OCI-LY1 (cell line): ENCODE measurements around the gene ITSN1.

Experiments used
- H2AFZ ChIP-seq: fragments of 200-600 bp; sonication (generic), shearing (Covaris generic); 2 replicates; pipeline ENCODE4 v1.6.0; 2014; ENCODE audit warnings: antibody characterized with exemption, mild to moderate bottlenecking, low read length
- H3F3A ChIP-seq: fragments of 200-600 bp; sonication (generic), shearing (Covaris generic); 2 replicates; pipeline ENCODE4 v1.6.0; 2014; ENCODE audit warnings: mild to moderate bottlenecking, antibody characterized with exemption, low read length, moderate library complexity; ENCODE audit not compliant: insufficient read depth
- H3K27ac ChIP-seq: fragments of 200-600 bp; sonication (generic); 2 replicates; pipeline ENCODE4 v1.5.1; 2014; ENCODE audit warnings: low read length, mixed run types, mild to moderate bottlenecking, low read depth; ENCODE audit not compliant: poor library complexity, severe bottlenecking
- H3K27me3 ChIP-seq: fragments of 200-600 bp; sonication (generic); 2 replicates; pipeline ENCODE4 v1.6.0; 2014; ENCODE audit warnings: antibody characterized with exemption, mild to moderate bottlenecking, low read length, moderate library complexity; ENCODE audit not compliant: insufficient read depth
- H3K36me3 ChIP-seq: fragments of 200-600 bp; sonication (generic); 2 replicates; pipeline ENCODE4 v1.6.1; 2014; ENCODE audit warnings: mild to moderate bottlenecking, antibody characterized with exemption, low read length, moderate library complexity, mixed read lengths; ENCODE audit not compliant: insufficient read depth
- H3K4me1 ChIP-seq: fragments of 200-600 bp; sonication (generic); 2 replicates; pipeline ENCODE4 v1.5.1; 2014; ENCODE audit warnings: mild to moderate bottlenecking, low read length, moderate library complexity; ENCODE audit not compliant: insufficient read depth, severe bottlenecking
- H3K4me2 ChIP-seq: fragments of 200-600 bp; sonication (generic), shearing (Covaris generic); 2 replicates; pipeline ENCODE4 v1.6.1; 2014; ENCODE audit warnings: low read length
- H3K4me3 ChIP-seq: fragments of 200-600 bp; sonication (generic); 2 replicates; pipeline ENCODE4 v1.5.1; 2014; ENCODE audit warnings: low read length, low read depth, mild to moderate bottlenecking, mixed read lengths; ENCODE audit not compliant: poor library complexity, severe bottlenecking
- H3K79me2 ChIP-seq: fragments of 200-600 bp; shearing (Covaris generic); 2 replicates; pipeline ENCODE4 v1.6.1; 2016; ENCODE audit warnings: mixed run types, low read length, mixed read lengths; ENCODE audit not compliant: insufficient read depth
- H3K9ac ChIP-seq: fragments of 200-600 bp; sonication (generic), shearing (Covaris generic); 2 replicates; pipeline ENCODE4 v1.6.1; 2014; ENCODE audit warnings: mild to moderate bottlenecking, low read length, mixed read lengths
- H3K9me2 ChIP-seq: fragments of 200-600 bp; sonication (generic), shearing (Covaris generic); 2 replicates; pipeline ENCODE4 v1.6.1; 2014; ENCODE audit warnings: low read depth, mild to moderate bottlenecking, low read length, mixed read lengths
- H3K9me3 ChIP-seq: fragments of 200-600 bp; shearing (Covaris generic); 2 replicates; pipeline ENCODE4 v1.6.1; 2014; ENCODE audit warnings: low read length, mixed read lengths
- H4K20me1 ChIP-seq: fragments of 200-600 bp; sonication (generic), shearing (Covaris generic); 2 replicates; pipeline ENCODE4 v1.6.0; 2016; ENCODE audit warnings: mild to moderate bottlenecking, low read length; ENCODE audit not compliant: insufficient read depth
- CTCF ChIP-seq: fragments of 200-600 bp; sonication (generic), shearing (Covaris generic); IDR thresholded peaks from 2 replicates; pipeline ENCODE4 v1.5.1; 2017; ENCODE audit warnings: mild to moderate bottlenecking, antibody characterized with exemption, low read length, moderate library complexity, mixed read lengths
- EZH2 ChIP-seq: fragments of 200-600 bp; sonication (generic), shearing (Covaris generic); IDR thresholded peaks from 2 replicates; pipeline ENCODE4 v1.8.0; 2017; ENCODE audit warnings: borderline replicate concordance, mixed run types, mild to moderate bottlenecking, antibody characterized with exemption, low read length, moderate library complexity, mixed read lengths

Gene ITSN1

DNA sequence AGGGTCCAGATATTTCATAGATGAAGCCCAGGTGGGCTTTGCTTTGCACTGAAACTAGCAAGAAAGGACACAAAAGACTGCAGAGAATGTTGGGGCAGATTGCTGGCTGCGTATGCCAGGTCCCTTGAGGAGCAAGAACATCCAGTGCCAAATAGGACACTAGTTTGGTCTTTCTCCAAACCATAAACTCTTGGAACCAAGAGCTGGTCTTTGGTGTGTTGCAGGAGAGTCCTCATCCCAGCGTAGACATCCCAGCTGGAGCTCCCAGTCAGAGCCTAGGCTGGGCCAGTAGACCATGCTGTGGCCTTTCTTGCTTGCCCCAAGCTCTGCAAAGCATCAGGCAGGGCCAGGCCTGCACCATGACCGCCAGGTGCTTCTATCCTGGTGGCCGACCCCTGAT, 185.8 kb downstream of the ITSN1 start:
- Histone ChIP-seq H3K27me3 (peaks cover 14% of the 10 kb centered on the region), H3K9me3 (0 out of 2 replicates have a peak, but pooled peaks cover 2% of the 10 kb centered on the region), H3K9ac (no peak overlapping the region), H3F3A (no peaks in the 10 kb centered on the region), H3K27ac (no peak overlapping the region), H3K4me3 (no peak overlapping the region), H3K4me1 (no peaks in the 10 kb centered on the region), H3K36me3 (no peaks in the 10 kb centered on the region; the same call in 1 of the 2 replicates), H4K20me1 (no peaks in the 10 kb centered on the region), H2AFZ (no peak overlapping the region), H3K9me2 (no peaks in the 10 kb centered on the region), H3K79me2 (no peaks in the 10 kb centered on the region), H3K4me2 (no peak overlapping the region)
- TF ChIP-seq EZH2 (no peak), CTCF (no peak)

- Histone ChIP-seq H4K20me1 (no peaks in the 10 kb centered on the region), H3K9ac (no peak overlapping the region), H3K9me3 (0 out of 2 replicates have a peak, but pooled peaks cover 2% of the 10 kb centered on the region), H3K4me1 (no peaks in the 10 kb centered on the region), H3K4me3 (no peak overlapping the region), H3K27me3 (peaks cover 14% of the 10 kb centered on the region), H3K4me2 (no peak overlapping the region), H2AFZ (no peak overlapping the region), H3K9me2 (no peaks in the 10 kb centered on the region), H3K36me3 (no peaks in the 10 kb centered on the region; the same call in 1 of the 2 replicates), H3F3A (no peaks in the 10 kb centered on the region), H3K27ac (no peak overlapping the region), H3K79me2 (no peaks in the 10 kb centered on the region)
- no peak for TF ChIP-seq EZH2
- TF ChIP-seq CTCF: no peak
Measured at GRCh38 chr21:33828577-33828976, 186.3 kb downstream of the ITSN1 start.

DNA sequence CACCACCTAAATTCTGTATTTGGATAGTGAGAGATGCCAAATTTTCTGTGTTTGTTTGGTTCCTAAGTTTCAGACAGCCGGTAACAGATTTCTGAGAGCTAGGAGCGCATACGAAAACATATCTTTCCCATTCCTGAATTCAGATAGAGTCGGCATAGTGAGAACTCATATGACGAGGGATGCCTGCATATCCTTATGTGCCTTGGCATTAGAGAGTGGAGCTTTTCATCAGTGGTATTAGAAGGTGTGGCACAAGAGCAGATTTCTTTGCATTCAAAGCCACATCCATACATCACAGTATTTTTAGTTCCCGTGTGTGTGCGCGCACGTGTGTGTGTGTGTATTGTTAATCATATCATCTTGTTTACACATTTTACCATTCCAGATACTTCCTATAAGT, 187.5 kb downstream of the ITSN1 start:
- TF ChIP-seq EZH2: no peak
- no peak for TF ChIP-seq CTCF
- Histone ChIP-seq H3K36me3 (no peaks in the 10 kb centered on the region; the same call in 1 of the 2 replicates), H4K20me1 (no peaks in the 10 kb centered on the region)

More for the DNA sequence above, 187.5 kb downstream of the ITSN1 start:
- no peaks in the 10 kb centered on the region for H3F3A ChIP-seq
- no peaks in the 10 kb centered on the region for H3K4me1 ChIP-seq
- no peak overlapping the region for H3K4me2 ChIP-seq
- 0 out of 2 replicates have a peak, but pooled peaks cover 2% of the 10 kb centered on the region for H3K9me3 ChIP-seq
- H3K27ac ChIP-seq: no peak overlapping the region
- no peaks in the 10 kb centered on the region for H3K9me2 ChIP-seq
- H3K79me2 ChIP-seq: no peaks in the 10 kb centered on the region
- no peak overlapping the region for H2AFZ ChIP-seq
- H3K4me3 ChIP-seq: no peak overlapping the region
- peaks cover 14% of the 10 kb centered on the region for H3K27me3 ChIP-seq
- H3K9ac ChIP-seq: no peak overlapping the region
